HG03521 (cell line): ENCODE results near the gene HSFX4.
A peak's percentile ranks its signal among the peaks of the same experiment; 100 is the strongest.
"Not testable (repeated sequence)": the region's sequence is repeated elsewhere in the genome, so short reads cannot be mapped to it uniquely, and the experiment has no call there.

ENCODE experiments used
- ATAC-seq: cut with Tn5 transposase; IDR thresholded peaks from one replicate; pipeline ENCODE4 v1.9.1; 2021; ENCODE audit warnings: mild to moderate bottlenecking, moderate library complexity; ENCODE audit not compliant: unreplicated experiment

HSFX4 gene, protein sequence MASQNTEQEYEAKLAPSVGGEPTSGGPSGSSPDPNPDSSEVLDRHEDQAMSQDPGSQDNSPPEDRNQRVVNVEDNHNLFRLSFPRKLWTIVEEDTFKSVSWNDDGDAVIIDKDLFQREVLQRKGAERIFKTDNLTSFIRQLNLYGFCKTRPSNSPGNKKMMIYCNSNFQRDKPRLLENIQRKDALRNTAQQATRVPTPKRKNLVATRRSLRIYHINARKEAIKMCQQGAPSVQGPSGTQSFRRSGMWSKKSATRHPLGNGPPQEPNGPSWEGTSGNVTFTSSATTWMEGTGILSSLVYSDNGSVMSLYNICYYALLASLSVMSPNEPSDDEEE

DNA sequence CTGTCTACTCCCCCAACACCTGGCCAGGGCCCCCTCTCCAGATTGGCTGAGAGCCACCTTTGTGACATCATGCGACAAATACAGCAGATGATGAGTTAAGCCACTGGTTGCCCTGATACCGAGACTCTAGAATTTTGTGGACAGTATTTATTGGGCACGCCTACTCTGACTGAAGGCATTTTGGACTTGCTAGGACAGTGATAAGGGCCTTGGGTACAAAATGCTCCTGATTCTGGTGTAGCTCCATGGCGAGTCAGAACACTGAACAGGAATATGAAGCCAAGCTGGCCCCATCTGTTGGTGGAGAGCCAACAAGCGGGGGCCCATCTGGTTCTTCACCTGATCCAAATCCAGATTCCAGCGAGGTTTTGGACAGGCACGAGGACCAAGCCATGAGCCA lies at the start of gene HSFX4:
HSFX4 (plus strand) TSS at position 174 of the 400 bp plus-strand sequence; CDS start at position 246, 72 bp downstream.
- ATAC-seq, result not testable (repeated sequence)

DNA sequence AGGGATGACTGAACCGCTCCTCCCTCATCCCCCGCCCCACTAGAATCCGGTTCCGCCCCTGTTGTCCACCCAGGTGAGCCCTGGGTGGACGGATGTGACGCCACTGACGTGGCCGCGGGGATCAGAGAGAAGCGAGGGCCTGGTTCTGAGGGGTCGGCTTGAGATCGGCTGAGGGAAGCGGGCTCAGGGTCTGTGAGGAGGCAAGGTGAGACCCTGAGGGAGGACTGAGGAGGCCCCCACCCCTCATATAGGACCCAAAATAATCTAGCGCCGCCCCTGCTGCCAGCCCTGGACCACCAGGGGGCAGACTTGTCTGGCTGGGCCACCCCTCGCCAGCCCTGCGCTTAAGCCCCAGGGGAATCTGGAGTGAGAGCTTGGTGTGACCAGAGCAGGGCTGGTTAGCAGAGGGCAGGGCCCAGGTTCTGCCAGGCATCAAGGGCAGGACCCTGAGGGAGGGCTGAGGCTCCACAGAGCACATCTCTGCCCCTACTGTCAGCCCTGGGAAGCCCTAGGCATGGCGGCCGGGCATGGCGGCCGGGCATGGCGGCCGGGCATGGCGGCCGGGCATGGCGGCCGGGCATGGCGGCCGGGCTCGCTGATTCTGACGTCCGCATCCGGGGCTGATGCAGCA lies 48.2 kb upstream of the HSFX4 start, which contains the start of gene MAGEA8:
MAGEA8 (plus strand) TSS at position 103 of the 631 bp plus-strand sequence. CDS start 3,090 bp downstream, outside the sequence.
- no peak for ATAC-seq

GRCh38 chrX:149890828-149891227 lies 38.5 kb upstream of the HSFX4 start:
- not testable (repeated sequence) for ATAC-seq

DNA sequence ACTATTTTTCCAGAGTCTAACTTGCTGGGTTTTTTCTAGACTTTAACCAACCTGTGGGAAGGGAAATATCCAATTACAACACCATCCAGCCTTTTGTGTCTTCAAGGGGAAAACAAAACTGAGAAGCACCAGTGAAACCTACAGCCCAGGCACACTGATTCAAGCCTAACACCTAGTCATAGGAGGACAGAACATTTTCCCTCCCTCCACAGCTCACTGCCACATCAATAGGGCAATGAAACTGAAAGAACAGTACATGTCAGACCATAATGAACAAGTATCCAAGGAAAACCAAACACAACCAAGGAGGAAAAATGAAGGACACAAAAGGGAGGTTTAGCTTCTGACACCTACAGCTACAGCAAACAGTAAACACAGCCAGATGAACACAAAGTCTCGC lies 30.8 kb upstream of the HSFX4 start:
- no peak for ATAC-seq

DNA sequence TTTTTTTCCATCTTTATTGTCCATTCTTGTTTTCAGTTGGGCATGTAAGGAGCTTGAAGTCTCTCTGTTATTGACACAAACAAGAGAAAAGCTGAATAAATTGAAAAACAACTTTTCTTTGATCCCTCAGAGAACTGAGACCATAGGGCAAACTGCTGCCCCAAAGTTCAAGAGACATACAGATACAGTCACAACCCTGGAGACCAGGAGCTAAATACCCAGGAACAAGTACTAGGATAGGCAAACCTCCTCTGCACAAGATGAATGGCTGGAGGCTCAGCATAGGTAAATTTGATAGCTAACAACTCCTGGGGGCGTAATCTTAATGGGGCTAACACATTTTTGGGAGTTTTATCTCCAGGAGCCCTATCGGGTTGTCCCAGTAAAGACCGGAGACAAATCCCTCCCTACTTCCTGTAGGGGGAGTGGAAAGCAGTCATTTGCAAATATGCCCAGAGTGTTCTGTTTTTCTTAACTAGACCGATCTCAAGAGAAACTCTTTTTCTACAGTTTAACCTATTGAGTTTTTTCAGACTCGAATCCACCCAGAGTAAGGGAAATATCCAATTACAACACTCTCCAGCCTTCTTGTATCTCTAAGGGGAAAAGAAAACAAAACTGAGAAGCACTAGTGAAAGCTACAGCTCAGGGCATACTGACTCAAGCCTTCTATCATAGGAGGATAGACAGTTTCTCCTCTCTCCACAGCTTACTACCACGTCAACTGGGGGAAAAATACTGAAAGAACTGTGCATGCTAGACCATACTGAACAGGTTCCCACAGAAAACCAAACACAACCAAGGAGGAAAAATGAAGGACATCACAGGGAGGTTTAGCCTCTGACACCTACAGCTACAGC lies 25.3 kb upstream of the HSFX4 start:
- ATAC-seq, result peak; percentile 91

GRCh38 chrX:149908308-149908707 lies 21.1 kb upstream of the HSFX4 start:
- no peak for ATAC-seq

DNA sequence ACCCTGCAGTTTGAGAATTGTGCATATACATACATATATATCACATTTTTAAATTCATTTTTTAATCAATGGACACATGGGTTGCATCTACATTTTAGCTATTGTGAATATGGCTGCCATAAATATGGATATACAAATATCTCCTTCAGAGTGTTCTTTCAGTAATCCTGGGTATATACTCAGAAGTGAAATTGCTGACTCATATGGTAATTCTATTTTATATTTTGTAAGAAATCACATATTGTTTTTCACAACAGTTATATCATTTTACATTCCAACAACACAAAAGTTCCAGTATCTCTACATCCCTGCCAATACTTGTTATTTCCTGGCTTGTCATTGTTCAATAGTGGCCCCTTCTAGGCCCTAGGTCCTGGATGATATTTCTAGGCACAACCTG lies 20.6 kb upstream of the HSFX4 start:
- ATAC-seq, result no peak

DNA sequence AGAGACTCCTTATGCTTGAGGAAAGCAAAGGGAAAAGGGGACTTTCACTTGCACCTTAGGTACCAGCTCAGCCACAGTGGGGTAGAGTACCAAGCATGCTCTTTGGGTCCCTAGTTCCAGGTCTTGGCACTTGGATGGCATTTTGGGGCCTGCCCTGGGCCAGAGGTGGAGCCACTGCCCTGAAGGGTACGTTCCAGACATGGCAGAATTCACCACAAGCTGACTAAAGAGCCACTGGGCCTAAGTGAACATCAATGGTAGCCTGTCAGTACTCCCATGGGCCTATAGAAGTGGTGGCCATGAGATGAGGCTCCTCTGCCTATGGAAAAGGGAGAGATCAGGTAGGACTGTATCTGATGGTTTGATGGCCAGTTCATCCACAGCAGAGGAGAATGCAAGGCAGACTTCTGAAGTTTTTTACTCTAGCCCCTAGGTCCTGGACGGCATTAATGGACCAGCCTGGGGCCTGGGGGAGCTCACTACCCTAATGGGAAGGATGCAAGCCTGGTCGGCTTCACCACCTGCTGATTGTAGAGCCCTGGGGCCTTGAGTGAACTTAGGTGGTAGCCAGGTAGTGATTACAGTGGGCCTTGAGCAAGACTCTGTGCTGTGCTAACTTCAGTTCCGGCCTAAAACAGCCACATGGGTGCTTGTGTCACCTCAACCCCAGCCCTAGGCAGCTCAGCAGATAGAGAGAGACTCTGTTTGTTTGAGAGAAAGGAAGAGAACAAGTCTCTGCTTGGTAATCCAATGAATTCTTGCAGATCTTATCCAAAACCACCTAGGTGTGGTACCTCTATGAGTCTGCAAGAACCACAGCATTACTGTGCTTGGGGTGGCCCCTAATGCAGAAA lies 19.8 kb upstream of the HSFX4 start:
- ATAC-seq, result no peak

GRCh38 chrX:149910178-149910695 lies 19.1 kb upstream of the HSFX4 start:
- no peak for ATAC-seq

- peak; percentile 67 for ATAC-seq
Measured at GRCh38 chrX:149916745-149917392, 12.5 kb upstream of the HSFX4 start.

- not testable (repeated sequence) for ATAC-seq
Measured at GRCh38 chrX:149923836-149924235, 5.5 kb upstream of the HSFX4 start.

- not testable (repeated sequence) for ATAC-seq
Measured at GRCh38 chrX:149924434-149924833, 4.9 kb upstream of the HSFX4 start.

DNA sequence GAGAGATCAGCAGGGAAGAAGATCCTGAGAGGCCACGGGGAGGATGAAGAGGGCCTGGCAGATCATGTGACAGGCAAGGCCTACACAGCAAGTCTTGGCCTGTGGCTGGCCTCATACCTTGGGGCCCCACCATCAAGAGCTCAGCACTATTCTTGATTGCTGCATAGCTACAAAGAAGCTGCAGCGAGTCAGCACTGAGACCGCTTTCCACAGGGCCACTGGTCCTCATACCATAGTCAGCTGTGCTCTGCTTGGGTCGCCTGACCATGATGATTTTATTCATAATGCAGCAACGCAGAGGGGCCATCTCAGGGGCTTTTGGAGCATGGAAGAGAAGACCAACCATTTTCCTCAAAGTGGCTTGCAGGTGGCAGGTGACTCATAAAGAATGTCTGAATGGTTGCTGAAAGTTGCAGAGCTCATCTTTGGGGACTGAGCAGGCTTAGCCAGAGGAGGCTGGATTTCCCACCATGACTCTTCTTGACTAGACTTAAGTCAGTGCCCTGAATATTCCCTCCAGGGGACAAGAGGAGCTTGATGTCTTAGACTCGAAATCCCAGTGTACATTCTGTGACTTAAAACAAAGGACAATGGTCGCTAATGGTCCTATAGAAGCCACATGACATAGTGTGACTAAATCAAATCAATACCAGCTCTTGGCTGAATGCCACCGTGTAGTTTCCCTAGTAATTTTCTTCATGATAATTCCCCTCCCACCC lies 2.0 kb upstream of the HSFX4 start:
- ATAC-seq, result not testable (repeated sequence)

DNA sequence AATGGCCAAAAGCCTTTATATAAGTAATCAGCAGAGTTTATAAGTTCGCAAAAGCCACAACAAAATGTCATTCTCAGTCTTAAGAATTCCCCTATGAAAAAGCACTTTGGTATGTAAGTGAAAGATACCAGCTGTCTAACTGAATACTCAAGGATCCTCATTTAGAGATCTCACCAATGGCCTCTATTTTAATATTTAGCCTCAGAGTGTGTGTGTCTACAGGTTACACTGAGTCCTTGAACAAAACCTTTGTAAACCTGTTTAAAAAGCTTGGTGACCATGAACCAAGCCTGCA lies 1.5 kb upstream of the HSFX4 start:
- not testable (repeated sequence) for ATAC-seq

DNA sequence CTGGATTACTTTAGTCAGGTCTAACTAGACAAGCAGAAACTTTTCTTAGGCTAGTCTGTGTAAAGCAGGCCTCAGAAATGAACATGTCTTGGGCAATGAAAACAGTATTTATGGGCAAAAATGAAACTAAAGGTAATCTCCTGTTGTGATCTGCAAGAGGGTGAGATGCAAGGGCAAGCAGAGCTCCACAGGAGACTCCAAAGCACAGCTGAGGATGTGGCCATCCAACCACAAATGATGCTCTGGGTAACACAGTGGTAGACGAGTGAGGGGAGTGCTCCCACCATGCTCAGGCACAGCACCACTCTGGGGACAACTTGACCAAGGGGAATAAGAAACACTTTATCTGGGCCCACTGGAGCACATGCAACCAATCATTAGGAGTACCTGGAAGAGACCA lies 738 bp upstream of the HSFX4 start:
- ATAC-seq, result not testable (repeated sequence)

DNA sequence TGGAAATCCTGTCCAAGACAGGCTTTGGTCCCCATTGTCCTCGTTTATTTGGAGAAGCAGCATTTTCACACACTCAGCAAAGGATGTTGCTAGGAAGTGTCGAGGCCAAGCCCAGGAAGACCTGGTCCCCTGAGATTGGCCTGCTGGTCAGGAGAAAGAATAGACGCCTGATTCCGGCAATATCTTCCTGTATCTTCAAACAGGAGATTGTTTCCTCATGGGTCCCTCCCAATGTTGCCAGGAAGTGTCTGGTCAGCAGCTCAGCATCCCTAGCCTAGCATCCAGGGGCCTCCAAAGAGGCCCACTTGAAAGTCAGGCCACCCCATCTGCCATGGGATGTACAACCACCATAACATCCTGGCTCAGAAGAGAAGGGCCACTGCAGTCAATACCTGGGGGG lies 2.0 kb downstream of the HSFX4 start:
- ATAC-seq, result not testable (repeated sequence)

GRCh38 chrX:149932150-149932549 lies 2.8 kb downstream of the HSFX4 start:
- ATAC-seq, result not testable (repeated sequence)

DNA sequence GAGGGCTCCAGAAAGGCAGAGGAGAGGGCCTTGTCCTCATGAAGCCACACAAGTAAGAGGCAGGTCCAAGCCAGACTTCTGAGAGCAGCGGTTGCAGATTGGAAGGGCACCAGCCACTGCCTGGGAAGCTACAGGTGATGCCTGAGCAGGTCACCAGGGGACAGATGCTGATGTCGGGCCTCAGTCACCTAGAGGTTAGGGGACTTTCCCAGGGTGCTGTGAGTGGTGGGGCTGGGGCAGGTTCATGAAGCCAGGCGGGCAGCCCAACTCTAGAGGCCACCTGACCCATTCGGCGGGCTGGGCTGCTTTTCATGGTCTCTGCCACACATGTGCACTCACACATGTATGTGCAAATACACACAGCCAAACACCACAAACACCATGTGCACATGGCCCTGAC lies 3.6 kb downstream of the HSFX4 start:
- not testable (repeated sequence) for ATAC-seq

GRCh38 chrX:149933547-149933946 lies 4.2 kb downstream of the HSFX4 start:
- ATAC-seq, result not testable (repeated sequence)
